ENCODE measurements around the gene WNK2.

The WNK2 gene

DNA sequence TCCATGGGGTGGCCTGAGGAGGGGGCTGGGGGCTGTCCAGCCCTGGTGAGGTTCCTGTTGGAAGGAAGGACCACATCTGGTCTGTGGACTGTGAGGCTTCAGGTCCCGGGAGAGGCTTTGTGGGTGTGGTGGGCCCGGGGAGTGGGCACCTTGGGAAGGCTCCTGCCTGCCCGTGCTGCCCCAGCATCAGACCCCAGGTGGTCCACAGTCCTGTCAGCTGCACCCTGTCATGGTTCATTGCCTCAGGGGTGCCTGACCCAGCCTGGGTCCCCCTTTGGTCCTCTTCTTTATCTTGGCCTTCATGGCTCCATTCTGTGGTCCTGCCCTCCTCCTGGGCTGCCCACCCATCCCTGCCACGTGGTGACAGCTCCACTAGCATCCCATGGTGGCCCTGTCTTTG is 36.7 kb downstream of the WNK2 start:
- no peak for DNase-seq

DNA sequence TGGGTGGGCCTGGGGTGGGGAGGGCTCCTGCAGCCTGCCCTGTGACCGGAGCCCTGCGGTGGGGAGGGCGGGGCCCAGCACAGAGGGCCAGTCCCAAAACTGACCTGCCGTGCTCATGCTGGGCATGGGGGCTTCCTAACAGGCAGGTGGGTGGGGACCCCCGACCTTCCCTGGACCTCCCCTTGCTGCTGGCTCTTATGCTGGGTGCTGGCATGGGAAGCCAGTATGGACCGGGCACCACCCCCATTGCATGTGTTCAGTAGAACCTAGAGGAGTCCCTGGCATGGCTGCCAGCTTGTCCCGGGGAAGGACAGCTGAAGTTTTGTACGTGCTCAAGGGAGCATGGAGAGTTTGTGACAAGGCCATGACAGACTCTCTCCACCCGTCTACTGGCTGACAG is 37.1 kb downstream of the WNK2 start:
- no peak for DNase-seq

GRCh38 chr9:93222890-93223259 is 38.9 kb downstream of the WNK2 start:
- DNase-seq = no peak

GRCh38 chr9:93223260-93224180 is 39.6 kb downstream of the WNK2 start:
- no peak for DNase-seq

GRCh38 chr9:93224591-93224990 is 40.7 kb downstream of the WNK2 start:
- no peak for DNase-seq

DNA sequence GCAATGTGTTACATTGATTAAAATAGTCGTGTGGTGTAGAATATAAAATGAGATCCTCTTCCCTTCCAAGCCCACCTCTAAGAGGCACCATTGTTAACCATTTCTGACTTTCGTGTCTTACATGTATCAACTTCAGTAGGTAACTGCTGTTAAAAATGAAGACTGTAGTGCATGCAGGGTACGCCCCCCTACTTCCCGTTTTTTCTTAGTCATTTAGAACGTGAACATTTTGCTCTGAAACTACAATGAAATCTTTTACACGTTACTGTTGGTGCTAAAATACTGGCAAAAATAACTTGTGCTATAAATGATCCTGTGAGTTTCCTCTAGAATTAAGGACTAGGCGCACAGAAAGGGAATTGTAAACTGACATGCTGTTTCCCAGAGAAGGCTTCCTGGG is 41.5 kb downstream of the WNK2 start:
- DNase-seq = no peak

DNA sequence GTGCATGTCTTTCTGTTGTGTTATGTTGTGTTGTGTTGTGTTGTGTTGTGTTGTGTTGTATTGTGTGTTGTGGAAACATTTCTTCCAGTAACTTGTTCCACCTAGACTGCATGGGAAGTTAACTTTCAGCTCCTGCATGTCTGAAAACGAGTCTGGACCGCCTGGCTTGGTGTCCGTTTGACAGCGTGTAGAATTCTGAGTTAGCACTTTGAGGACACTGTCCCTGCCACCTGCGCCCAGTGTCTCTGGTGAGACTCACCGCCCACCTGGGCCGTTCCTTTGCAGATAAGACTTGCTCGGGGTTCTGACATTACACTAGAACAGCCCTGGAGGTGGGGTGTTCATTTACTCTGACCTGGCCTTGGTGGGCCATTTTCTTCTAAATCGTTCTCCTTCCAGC is 42.0 kb downstream of the WNK2 start:
- DNase-seq = no peak

- DNase-seq = no peak
Measured at GRCh38 chr9:93226819-93227218, 42.9 kb downstream of the WNK2 start.

DNA sequence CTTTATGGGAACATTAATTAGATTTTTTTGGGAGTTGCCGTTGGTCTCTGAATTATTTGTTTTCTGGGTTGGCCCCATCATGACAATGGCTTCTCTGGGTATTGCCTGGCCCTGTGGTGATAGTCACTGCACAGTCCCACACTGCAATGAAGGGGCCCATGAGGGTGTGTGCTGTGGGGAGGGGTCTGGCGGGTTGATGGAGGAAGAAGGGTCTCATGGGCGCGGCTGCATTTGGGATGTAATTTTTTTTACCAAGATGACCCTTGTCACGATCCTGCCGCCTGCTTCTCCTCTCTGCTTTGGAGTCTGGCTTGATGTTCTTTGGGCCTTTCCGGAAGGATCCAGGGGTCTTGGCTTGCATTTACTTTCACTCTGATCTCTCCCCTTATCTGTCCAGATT is 44.1 kb downstream of the WNK2 start:
- no peak for DNase-seq

DNA sequence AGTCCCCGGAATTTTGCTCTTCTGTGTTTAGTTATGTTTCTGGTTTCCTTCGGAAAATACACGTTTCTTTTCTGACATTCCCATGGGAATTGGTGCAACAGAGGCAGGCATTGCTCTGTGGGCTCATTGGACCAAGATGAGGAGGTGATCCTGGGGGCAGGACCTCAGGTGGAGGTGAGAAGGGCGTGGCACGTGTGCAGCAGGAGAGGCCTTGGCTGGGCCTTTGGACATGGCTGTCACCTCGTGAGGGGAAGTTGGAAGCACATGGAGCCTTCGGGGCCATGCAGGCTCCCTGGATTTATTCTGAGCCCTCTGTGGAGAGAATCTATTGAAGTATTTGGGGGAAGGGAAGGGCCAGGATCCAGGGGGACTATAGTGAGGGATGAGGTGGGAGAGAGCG is 44.5 kb downstream of the WNK2 start:
- DNase-seq = no peak

DNA sequence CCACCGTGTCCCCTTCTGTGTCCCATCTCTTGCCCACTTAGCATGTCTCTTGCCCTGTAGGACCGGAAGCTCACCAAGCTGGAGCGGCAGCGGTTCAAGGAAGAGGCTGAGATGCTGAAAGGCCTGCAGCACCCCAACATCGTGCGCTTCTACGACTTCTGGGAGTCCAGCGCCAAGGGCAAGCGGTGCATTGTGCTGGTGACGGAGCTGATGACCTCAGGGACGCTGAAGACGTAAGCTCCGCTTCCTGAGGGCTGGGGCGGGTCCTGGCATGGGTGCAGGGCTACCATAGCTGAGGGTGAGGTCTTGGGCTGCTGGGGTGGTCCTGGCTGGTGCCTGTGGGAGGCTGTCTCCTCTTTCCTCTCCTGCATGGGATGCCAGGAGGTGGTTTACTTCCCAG is 45.7 kb downstream of the WNK2 start:
- DNase-seq = no peak

GRCh38 chr9:93230185-93230584 is 46.2 kb downstream of the WNK2 start:
- DNase-seq = no peak

DNA sequence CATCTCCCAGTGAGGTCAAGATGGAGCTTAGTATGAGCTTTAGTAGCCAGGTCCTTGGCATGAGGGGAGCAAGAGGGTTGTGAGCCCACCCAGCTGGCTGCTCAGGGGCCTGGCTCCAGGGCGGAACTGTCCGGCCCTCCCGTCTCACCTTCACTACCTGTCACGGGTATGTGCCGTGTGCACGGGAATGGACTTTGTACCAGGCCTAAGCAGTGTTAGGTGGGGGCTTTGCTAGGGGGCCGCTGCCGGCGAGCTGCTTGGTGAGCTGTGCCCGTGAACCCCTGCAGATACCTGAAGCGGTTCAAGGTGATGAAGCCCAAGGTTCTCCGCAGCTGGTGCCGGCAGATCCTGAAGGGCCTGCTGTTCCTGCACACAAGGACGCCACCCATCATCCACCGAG is 46.7 kb downstream of the WNK2 start:
- DNase-seq = no peak

- DNase-seq = no peak
Measured at GRCh38 chr9:93231121-93231694, 47.3 kb downstream of the WNK2 start.

- DNase-seq = no peak
Measured at GRCh38 chr9:93231716-93232115, 47.8 kb downstream of the WNK2 start.

GRCh38 chr9:93232388-93232960 is 48.5 kb downstream of the WNK2 start:
- no peak for DNase-seq

DNA sequence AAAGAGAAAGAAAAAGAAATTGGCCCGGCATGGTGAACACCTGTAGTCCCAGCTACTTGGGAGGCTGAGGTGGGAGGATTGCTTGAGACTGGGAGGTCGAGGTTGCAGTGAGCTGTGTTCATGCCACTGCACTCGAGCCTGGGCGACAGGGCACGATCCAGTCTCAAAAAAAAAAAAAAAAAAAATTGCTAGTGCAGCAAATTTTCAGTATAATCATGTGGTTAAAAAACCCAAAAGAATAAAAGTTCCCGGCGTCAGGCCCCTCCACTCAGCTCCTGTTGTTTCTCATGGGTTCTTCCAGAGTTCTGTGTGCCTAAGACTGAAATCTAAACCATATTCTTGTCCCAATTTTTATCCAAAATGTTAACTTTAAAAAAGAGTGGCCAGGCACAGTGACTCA is 49.1 kb downstream of the WNK2 start:
- no peak for DNase-seq

DNA sequence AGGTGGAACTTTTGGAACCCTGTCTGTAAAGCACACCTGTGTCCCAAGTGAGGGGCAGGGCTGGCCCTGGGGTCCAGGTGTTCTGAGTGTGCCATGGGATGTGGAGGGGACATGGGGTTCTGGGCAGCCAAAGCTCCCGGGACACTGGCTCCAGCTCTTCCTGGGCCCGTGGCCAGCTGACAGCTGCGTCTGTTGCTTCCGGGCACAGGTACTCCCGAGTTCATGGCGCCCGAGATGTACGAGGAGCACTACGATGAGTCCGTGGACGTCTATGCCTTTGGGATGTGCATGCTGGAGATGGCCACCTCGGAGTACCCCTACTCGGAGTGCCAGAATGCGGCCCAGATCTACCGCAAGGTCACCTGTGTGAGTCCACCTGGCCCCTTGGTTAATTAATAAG is 50.7 kb downstream of the WNK2 start:
- DNase-seq = no peak

DNA sequence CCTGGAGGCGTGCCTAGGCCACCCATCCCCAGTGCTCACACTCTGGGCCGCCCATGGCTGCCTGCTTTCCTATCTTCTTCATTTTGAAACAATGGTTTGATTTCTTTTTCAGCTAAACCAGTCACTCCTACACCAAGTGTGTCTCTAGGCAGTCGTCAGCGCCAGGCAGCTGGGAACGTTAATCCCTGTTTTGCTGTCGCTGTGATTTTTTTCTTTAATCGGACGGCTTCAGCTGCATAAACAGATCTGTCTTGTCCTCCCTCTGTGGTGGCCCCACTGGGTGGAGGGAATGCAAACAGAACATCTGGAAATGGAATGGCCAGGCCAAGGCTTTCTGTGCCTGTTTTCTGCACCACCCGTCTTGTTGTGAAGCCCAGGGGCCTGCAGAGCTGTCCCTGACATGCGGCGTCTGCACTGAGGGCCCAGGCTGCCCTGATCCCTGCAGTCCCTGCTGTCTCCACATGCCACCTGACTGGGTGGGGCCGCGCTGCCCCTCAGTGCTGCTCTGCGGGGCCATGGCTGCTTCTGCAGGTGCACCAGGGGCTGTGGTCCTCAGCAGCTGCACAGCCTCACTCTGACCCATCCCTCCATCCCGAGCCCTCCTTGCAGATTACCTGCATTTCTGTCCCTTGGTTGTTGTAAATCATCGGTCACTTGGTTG is 51.5 kb downstream of the WNK2 start:
- DNase-seq = no peak

DNA sequence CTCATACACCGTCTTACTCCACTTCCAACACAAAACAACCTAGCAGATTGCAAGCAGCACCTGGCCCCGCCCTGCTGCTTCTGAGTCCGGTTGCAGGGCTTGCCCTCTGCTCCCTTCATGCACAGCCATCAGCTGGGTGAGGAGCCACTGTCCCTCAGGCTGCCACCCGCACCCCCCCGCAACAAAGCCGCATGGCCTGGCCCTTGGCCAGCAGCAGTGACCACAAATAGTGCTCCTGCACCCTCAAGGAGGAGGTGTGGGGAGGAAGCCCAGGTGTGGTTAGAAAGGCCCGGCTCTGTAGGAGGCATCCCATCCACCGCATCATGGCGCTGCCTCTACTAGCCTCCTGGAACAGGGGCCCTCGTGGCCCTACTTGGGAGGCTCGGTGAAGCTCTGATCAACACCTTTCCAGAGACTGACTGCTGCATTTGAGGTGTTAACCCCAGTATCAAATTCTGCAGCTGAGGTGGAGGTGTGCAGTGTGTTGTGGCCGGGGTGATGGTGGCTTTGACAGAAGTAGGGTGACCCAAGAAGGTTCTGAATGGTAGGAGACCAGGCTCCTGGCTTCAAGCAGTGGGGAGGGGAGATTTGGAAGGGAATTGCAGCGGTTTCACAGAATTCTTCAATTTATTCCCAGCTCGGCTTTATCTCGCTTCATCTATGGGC is 52.7 kb downstream of the WNK2 start:
- DNase-seq = no peak

GRCh38 chr9:93237540-93237939 is 53.6 kb downstream of the WNK2 start:
- DNase-seq = no peak

- no peak for DNase-seq
Measured at GRCh38 chr9:93238953-93239925, 55.3 kb downstream of the WNK2 start.
